Rectal smooth muscle tissue (tissue), 1 donor: Measurements from ENCODE around the gene C15orf61.

Source experiments
- H3K27ac ChIP-seq: one replicate; pipeline ENCODE4 v1.7.0; 2013; ENCODE audit warnings: low read depth, low read length, inconsistent platforms
- H3K27me3 ChIP-seq: one replicate; pipeline ENCODE4 v1.7.0; 2013; ENCODE audit warnings: low read length; ENCODE audit not compliant: control insufficient read depth, insufficient read depth
- H3K36me3 ChIP-seq: one replicate; pipeline ENCODE4 v1.7.0; 2013; ENCODE audit warnings: low read length; ENCODE audit not compliant: control insufficient read depth, insufficient read depth
- H3K4me1 ChIP-seq: one replicate; pipeline ENCODE4 v1.7.0; 2013; ENCODE audit warnings: low read length; ENCODE audit not compliant: control insufficient read depth, insufficient read depth
- H3K4me3 ChIP-seq: one replicate; pipeline ENCODE4 v1.7.0; 2013; ENCODE audit warnings: low read length
- H3K9ac ChIP-seq: one replicate; pipeline ENCODE4 v1.7.0; 2013; ENCODE audit warnings: low read length

Gene C15orf61

DNA sequence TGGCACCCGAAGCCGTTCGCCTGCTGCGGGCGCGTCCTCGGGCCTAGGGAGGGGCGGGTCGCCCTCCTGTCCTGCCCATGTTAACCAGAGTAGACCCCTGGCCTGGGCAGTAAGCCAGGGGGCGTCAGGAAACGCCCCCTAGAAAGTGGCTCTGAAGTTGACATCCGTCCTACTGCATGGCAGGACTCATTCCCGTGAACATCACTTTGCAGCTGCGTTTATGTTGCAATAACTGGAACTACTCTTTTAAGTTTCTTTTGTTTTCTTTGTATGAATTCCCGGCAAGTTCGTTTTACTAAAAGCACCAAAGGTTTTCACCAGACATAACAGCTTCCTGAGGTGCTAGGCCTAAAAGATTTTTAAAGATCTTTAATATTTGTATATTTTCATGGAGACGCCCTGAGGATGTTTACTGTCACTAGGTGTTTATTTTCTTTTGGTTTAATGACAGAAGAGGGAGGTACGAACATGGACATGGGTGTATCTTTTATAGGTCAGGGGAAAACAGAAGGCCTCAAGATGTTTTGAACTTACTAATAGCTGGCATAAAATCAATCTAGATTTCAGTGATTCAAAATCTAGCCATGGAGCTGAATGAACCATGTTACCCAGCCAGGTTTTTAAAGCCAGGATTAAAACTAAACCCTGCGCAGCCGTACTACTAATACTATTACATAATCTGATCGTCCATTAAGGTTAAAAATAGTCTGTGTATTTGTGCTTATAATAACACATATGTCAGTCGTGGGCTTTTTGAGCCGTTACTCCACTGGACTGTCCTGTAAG lies 1.0 kb downstream of the C15orf61 start:
- peak overlapping the region; percentile 94 for H3K27ac ChIP-seq
- H3K4me1 ChIP-seq = no peaks in the 10 kb centered on the region
- peak overlapping the region; percentile 87 for H3K9ac ChIP-seq
- H3K36me3 ChIP-seq = no peaks in the 10 kb centered on the region
- peak overlapping the region; percentile 91 for H3K4me3 ChIP-seq
- no peaks in the 10 kb centered on the region for H3K27me3 ChIP-seq

DNA sequence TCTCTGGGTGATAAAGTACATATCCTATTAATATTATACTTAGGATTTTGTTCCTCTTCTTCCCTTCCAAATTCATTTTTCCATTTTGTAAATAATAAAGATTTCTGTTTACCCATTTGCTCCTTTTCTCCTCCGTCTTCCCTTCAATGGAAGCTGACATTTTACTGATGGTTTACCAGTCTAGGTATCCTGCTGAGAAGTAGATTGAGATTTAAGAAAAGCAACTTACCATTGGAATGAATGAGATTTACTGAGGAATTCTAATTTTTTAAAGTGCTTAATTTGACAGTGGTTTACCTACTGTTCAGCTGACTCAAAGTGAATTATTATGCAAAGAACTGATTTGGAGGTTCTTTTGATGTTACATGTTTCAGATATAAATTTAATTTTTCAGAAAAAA lies 2.4 kb downstream of the C15orf61 start:
- H3K9ac ChIP-seq = no peak overlapping the region
- no peaks in the 10 kb centered on the region for H3K4me1 ChIP-seq
- no peaks in the 10 kb centered on the region for H3K27me3 ChIP-seq
- no peaks in the 10 kb centered on the region for H3K36me3 ChIP-seq
- no peak overlapping the region for H3K4me3 ChIP-seq
- H3K27ac ChIP-seq = no peak overlapping the region

DNA sequence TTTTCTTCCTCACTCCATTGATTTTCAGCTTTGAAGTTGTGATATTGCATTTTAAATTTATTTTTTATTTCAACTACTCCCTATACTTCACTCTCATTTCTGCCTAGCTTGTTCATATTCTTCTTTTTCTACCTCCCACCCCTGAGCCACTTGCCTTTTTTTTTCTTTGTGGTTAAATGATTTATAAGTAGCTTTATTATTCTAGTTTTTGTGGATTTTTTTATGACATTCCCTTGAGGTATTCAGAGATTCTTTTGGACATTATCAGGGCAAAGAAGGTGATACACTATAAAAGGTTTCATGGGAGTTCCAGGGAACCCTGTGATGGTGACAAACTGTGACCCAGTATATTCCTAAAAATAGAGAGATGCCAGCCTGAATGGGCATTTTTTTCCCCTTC lies 3.3 kb downstream of the C15orf61 start:
- Histone ChIP-seq H3K27ac (no peak overlapping the region), H3K9ac (no peak overlapping the region), H3K27me3 (no peaks in the 10 kb centered on the region), H3K4me3 (no peak overlapping the region), H3K36me3 (no peaks in the 10 kb centered on the region), H3K4me1 (no peaks in the 10 kb centered on the region)

DNA sequence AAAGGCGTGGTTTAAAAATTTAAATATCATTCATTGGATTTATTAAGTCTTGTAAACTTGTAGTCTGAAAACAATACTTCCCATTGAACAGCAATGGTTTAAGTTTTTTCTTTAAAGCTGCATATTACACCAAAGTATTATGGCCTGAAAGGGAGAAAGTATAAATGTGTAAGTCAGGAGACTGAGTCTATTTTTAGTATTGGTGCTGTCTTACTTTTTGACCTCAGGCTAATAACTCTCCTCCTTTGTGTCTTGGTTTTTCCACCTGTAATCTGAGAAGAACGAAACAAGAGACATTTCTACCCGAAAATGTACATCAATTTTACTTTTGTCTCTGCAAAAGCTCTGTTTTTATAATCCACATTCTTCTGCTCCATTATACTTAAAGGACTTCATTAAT lies 7.6 kb downstream of the C15orf61 start:
- Histone ChIP-seq H3K36me3 (no peaks in the 10 kb centered on the region), H3K27ac (no peak overlapping the region), H3K4me1 (no peaks in the 10 kb centered on the region), H3K9ac (no peak overlapping the region), H3K4me3 (no peak overlapping the region), H3K27me3 (no peaks in the 10 kb centered on the region)

DNA sequence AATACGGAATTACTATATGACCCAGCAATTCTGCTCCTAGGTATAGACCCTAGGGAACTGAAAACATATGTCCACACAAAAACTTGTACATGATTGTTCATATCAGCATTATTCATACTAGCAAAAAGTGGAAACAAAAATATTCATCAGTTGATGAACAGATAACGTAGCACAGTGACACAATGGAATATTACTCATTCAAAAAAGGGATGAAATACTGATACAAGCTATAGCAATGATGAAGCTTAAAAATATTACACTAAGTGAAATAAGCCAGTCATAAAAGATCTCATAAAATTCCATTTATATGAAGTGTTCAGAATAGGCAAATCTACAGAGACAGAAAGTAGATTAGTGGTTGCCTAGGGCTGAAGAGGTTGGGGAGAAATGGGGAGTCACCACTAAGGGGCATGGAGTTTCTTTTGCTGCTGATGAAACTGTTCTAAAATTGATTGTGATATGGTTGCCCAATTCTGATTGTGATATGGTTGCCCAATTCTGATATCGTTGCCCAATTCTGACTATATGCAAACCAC lies 10.5 kb downstream of the C15orf61 start:
- no peak overlapping the region for H3K4me3 ChIP-seq
- H3K36me3 ChIP-seq = no peaks in the 10 kb centered on the region
- no peak overlapping the region for H3K27ac ChIP-seq
- H3K4me1 ChIP-seq = no peaks in the 10 kb centered on the region
- H3K9ac ChIP-seq = no peak overlapping the region
- H3K27me3 ChIP-seq = no peaks in the 10 kb centered on the region

DNA sequence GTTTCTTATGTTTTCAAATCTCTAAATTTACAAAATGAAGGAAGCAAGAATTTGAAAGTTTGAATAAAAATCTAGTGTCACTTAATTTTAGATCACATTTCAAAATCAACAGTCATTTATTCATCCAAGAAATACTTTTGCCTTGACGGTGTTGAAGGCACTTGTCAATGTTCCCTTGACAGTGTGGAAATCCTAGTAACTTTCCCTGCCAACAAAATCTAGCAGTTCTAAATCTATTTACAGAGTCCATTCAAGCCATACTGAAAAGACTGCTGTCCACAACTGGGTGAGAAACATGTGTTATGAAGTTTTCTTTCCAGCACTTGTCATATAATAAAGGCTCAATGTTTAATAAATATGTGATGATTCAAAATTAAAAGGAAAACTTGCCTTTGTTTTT lies 12.9 kb downstream of the C15orf61 start:
- H3K9ac ChIP-seq = no peak overlapping the region
- H3K4me3 ChIP-seq = no peak overlapping the region
- no peak overlapping the region for H3K27ac ChIP-seq
- no peaks in the 10 kb centered on the region for H3K4me1 ChIP-seq
- H3K36me3 ChIP-seq = no peaks in the 10 kb centered on the region
- no peaks in the 10 kb centered on the region for H3K27me3 ChIP-seq

DNA sequence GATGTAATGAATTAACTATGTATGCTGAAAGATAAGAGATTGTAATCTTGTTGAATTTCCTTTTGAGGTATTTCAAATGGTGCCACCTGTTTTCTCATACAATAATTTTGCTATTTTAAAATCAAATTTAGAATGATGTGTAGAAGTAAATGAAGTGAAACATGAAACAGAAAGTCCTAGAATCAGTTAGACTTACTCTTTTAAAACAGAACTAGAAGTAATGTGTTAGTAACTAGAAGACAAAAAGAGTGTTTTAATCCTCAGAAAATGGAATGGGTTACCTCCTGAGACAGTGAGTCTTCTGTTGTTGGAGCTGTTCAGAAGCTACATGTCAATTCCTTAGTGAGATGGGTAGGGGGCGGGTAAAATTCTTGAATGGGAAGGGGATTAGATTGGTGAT lies 13.4 kb downstream of the C15orf61 start:
- no peak overlapping the region for H3K27ac ChIP-seq
- H3K36me3 ChIP-seq = no peaks in the 10 kb centered on the region
- H3K27me3 ChIP-seq = no peaks in the 10 kb centered on the region

DNA sequence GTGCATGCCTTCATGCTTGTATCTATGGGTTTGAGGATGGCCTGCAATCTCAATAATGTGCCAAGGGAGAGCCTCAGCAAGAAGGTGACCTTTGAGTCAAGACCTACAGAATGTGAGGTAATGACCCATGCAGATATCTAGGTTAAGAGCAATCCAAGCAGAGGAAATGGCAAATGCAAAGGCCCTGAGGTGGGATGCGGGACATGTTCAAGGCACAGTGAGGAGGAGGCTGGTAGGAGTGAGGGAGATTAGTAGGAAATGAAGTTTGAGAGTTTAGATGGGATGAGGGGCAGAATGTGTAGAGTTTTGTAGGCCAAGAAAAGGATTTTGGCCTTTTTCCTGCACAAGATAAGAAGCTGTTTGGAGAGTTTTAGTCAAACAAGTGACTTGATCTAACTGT lies 16.8 kb downstream of the C15orf61 start:
- no peak overlapping the region for H3K4me3 ChIP-seq
- no peaks in the 10 kb centered on the region for H3K4me1 ChIP-seq
- H3K27me3 ChIP-seq = no peaks in the 10 kb centered on the region
- no peak overlapping the region for H3K9ac ChIP-seq
- no peaks in the 10 kb centered on the region for H3K36me3 ChIP-seq
- H3K27ac ChIP-seq = no peak overlapping the region

More for the DNA sequence above, 13.4 kb downstream of the C15orf61 start:
- H3K9ac ChIP-seq = no peak overlapping the region
- no peak overlapping the region for H3K4me3 ChIP-seq
- no peaks in the 10 kb centered on the region for H3K4me1 ChIP-seq

DNA sequence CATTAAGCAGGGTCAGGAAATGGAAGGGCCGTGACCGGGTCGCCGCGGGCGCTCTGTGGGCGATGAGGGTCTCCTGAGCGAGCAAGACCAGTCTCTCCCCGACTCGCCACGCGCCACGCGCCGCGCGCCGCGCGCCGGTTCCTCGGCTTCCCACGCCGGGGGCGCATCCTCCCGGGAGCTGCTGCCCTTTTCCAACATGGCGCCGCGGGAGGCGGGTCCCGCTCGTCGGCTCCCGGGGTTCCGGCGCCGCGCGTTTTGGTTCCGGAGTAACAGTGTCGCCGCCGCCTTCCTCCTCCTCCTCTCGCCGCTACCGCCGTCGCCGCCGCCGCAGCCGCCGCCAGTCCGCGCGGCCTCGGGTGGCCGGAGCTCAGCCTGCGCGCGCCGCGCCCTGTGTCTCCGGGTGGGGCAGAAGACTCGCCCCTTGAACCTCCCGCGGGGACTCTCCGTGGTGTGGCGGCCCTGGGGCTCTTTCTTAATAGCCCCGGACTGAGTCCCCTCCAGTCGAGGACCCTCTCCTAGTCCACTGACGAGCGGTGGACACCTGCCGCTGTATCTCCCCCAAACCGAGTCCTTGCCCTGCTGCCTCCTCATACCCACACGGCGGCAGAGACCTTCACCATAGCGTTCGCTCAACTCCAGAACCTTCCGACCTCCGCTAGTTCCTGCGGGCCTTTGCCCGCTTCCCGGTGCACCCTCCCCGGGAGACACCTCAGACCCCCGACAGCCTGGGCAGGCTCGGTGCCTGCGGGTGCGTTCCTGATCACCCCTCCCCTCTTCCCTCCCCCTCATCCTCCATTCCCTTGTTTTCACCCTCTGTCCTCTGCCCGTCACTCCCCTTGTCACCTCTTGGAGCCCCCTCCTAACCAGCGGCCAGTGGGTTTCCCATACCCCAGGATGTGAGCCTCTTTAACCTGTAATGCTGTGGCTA lies 21.8 kb downstream of the C15orf61 start, which contains the start of gene MAP2K5:
Gene MAP2K5 (plus strand): TSS at position 284 of the 928 bp plus-strand sequence. CDS start 633 bp downstream, at position 917.
- Histone ChIP-seq H3K4me3 (peak within 1 kb of the TSS; percentile 95), H3K27me3 (no peaks in the 10 kb centered on the region), H3K27ac (peak within 1 kb of the TSS; percentile 68), H3K36me3 (no peaks in the 10 kb centered on the region), H3K9ac (peak within 1 kb of the TSS; percentile 86), H3K4me1 (peaks cover 9% of the 10 kb centered on the region)

DNA sequence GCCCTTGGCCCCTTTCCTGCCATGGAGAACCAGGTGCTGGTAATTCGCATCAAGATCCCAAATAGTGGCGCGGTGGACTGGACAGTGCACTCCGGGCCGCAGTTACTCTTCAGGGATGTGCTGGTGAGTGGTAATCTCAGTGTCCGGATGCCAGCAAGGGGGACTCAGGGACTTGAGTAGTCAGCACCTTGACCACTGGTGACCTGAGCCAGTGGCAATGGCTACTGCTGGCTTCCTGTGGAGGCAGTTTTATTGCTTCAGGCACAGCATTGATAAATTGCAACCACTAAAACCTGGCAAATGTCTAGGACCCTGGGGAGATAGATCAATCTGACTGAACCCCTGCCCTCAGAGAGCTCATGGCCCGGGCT lies 22.4 kb downstream of the C15orf61 start:
- peak overlapping the region; percentile 95 for H3K4me3 ChIP-seq
- peaks cover 15% of the 10 kb centered on the region for H3K4me1 ChIP-seq
- peak overlapping the region; percentile 86 for H3K9ac ChIP-seq
- peak overlapping the region; percentile 68 for H3K27ac ChIP-seq
- H3K27me3 ChIP-seq = no peaks in the 10 kb centered on the region
- H3K36me3 ChIP-seq = no peaks in the 10 kb centered on the region

DNA sequence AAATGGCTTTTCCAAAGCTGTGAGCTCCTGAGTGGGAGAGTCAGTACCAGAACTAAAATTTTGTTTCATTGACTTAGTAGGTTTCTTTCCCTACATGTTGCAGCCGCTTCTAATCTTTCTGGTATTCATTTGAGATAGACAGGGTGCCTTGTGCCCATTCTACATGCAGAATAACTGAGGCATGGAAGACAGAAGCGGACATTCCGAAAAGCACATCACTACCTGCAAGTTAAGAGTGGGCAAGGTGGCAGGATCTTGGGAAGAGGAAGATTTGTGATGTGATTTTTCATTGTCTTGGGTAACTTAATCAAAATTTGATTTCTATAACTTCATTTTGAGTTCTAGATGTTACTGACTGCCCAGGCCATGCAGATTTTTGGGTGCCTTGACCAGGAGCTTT lies 23.5 kb downstream of the C15orf61 start:
- Histone ChIP-seq H3K27ac (no peak overlapping the region), H3K4me3 (no peak overlapping the region), H3K4me1 (peaks cover 19% of the 10 kb centered on the region), H3K9ac (no peak overlapping the region), H3K36me3 (no peaks in the 10 kb centered on the region), H3K27me3 (no peaks in the 10 kb centered on the region)

DNA sequence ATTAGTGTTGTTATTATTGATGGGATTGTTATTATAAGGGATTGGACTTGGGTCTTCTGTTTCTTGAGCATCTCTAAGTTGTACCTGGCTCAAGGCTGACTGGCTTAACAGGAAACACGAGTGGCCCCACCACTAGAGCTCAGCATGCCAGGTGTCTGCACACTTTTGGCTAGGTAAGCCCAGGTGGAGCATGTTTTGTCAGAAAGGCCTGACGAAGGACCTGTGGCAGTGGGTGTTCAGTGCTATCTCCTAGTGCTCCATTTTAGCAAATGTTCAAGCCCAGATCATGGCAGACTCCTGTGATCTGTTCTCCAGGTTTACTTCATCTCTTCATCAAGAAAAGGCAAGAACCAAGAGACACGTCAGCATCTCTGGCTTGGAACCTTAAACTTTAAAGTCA lies 24.9 kb downstream of the C15orf61 start:
- Histone ChIP-seq H3K27me3 (no peaks in the 10 kb centered on the region), H3K27ac (no peak overlapping the region), H3K4me3 (no peak overlapping the region), H3K4me1 (peaks cover 19% of the 10 kb centered on the region), H3K36me3 (no peaks in the 10 kb centered on the region), H3K9ac (no peak overlapping the region)
